ENCODE data around the gene BTD.
"Not testable (repeated sequence)": the region's sequence is repeated elsewhere in the genome, so short reads cannot be mapped to it uniquely, and the experiment has no call there.

The BTD gene

GRCh38 chr3:15578289-15578867 is 23.2 kb upstream of the BTD start:
- peaks cover 29 to 45% of the 10 kb centered on the region in 2 donors for H3K36me3 ChIP-seq (ENCODE audit: control insufficient read depth in 1 of 2, insufficient read depth in 2 of 2, low read length in 2 of 2)

DNA sequence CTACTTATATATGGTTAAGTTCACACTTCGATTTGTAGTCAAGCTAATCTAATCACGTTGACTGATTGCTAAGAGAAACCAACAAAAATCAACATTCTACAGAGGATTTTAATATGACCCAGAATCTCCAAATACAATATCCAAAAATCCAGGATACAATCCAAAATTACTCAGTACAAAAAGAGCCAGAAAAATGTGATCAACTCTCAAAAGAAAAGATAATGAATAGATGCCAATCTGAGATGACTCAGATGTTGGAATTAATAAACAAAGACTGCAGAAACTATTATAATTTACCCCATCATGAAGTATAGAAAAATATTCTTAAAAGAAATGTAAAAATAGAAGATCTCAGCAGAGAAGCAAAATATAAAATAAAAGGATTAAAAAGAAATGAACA is 22.5 kb upstream of the BTD start:
- peaks cover 23 to 39% of the 10 kb centered on the region in 2 donors for H3K36me3 ChIP-seq (ENCODE audit: control insufficient read depth in 1 of 2, insufficient read depth in 2 of 2, low read length in 2 of 2)
- no peak overlapping the region for H3K4me3 ChIP-seq (ENCODE audit: low read depth in 1 of 2, low read length in 2 of 2)
- H3K27me3 ChIP-seq (ENCODE audit: low read depth, low read length): no peaks in the 10 kb centered on the region
- no peaks in the 10 kb centered on the region for H3K4me1 ChIP-seq (ENCODE audit: control insufficient read depth in 1 of 2, insufficient read depth in 2 of 2, low read length in 2 of 2)
- no peaks in the 10 kb centered on the region for H3K9me3 ChIP-seq (ENCODE audit: control insufficient read depth in 1 of 2, low read length in 2 of 2)
- H3K27ac ChIP-seq (ENCODE audit: low read length): no peak overlapping the region

More at GRCh38 chr3:15578289-15578867, 23.2 kb upstream of the BTD start:
- Histone ChIP-seq H3K9me3 (ENCODE audit: control insufficient read depth in 1 of 2, low read length in 2 of 2) (no peaks in the 10 kb centered on the region), H3K4me3 (ENCODE audit: low read depth in 1 of 2, low read length in 2 of 2) (no peak overlapping the region), H3K27me3 (ENCODE audit: low read depth, low read length) (no peaks in the 10 kb centered on the region), H3K27ac (ENCODE audit: low read length) (no peak overlapping the region), H3K4me1 (ENCODE audit: control insufficient read depth in 1 of 2, insufficient read depth in 2 of 2, low read length in 2 of 2) (no peaks in the 10 kb centered on the region)

DNA sequence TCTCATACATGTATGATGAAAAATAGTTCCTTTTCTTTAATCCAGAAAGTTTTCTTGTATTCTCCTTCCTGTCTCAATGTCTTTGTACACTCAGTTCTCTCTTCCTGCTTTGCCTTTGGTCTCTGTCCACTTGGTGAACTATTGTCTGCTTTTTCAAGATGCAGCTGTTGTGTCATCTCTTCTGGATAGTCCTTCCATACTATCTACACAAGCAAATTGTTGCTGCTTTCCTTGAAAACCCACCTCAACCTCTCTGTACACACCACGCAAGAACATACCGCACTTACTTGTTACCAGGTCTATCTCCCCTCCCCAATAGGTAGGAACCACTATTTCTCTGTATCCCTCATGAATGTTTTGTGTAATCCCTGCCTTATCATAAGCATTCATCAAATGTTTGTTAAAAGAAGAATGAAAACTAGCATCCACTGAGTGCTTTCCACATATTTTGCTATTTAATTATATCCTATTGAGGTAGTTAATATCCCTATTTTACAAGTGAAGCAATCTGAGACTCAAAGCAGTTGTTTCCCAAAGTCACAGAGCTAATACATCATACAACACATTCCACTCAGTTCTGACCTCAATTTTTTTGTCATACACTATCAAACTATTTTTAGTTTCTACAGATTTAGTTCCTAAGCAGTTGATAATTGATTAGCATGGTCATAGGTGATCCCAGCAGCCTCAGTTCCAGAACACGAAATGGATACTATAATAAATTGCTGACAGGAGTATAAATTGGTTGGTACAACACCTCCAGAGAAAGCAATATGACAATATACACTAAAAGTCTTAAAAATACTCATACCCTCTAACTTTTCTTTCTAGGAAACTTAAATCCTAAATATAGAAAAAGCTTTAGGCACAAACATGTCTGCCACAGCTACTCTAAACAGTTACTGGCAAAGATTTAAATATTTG is 19.8 kb upstream of the BTD start:
- Histone ChIP-seq H3K27ac (ENCODE audit: low read length) (no peak overlapping the region), H3K27me3 (ENCODE audit: low read depth, low read length) (no peaks in the 10 kb centered on the region), H3K36me3 (ENCODE audit: control insufficient read depth in 1 of 2, insufficient read depth in 2 of 2, low read length in 2 of 2) (peaks cover 30 to 52% of the 10 kb centered on the region in 2 donors), H3K4me1 (ENCODE audit: control insufficient read depth in 1 of 2, insufficient read depth in 2 of 2, low read length in 2 of 2) (no peaks in the 10 kb centered on the region), H3K9me3 (ENCODE audit: control insufficient read depth in 1 of 2, low read length in 2 of 2) (no peaks in the 10 kb centered on the region), H3K4me3 (ENCODE audit: low read depth in 1 of 2, low read length in 2 of 2) (no peak overlapping the region)

GRCh38 chr3:15585111-15585845 is 16.3 kb upstream of the BTD start:
- Histone ChIP-seq H3K27me3 (ENCODE audit: low read depth, low read length) (no peaks in the 10 kb centered on the region), H3K36me3 (ENCODE audit: control insufficient read depth in 1 of 2, insufficient read depth in 2 of 2, low read length in 2 of 2) (peaks cover 41 to 55% of the 10 kb centered on the region in 2 donors), H3K4me1 (ENCODE audit: control insufficient read depth in 1 of 2, insufficient read depth in 2 of 2, low read length in 2 of 2) (no peaks in the 10 kb centered on the region), H3K4me3 (ENCODE audit: low read depth in 1 of 2, low read length in 2 of 2) (no peak overlapping the region), H3K27ac (ENCODE audit: low read length) (no peak overlapping the region), H3K9me3 (ENCODE audit: control insufficient read depth in 1 of 2, low read length in 2 of 2) (no peaks in the 10 kb centered on the region)

- H3K36me3 ChIP-seq (ENCODE audit: control insufficient read depth in 1 of 2, insufficient read depth in 2 of 2, low read length in 2 of 2): peaks cover 18 to 24% of the 10 kb centered on the region in 2 donors
- H3K9me3 ChIP-seq (ENCODE audit: control insufficient read depth in 1 of 2, low read length in 2 of 2): no peaks in the 10 kb centered on the region
- H3K27ac ChIP-seq (ENCODE audit: low read length): no peak overlapping the region
- H3K4me1 ChIP-seq (ENCODE audit: control insufficient read depth in 1 of 2, insufficient read depth in 2 of 2, low read length in 2 of 2): no peaks in the 10 kb centered on the region
- no peak overlapping the region for H3K4me3 ChIP-seq (ENCODE audit: low read depth in 1 of 2, low read length in 2 of 2)
- no peaks in the 10 kb centered on the region for H3K27me3 ChIP-seq (ENCODE audit: low read depth, low read length)
Observed at GRCh38 chr3:15591242-15591641, 10.3 kb upstream of the BTD start.

DNA sequence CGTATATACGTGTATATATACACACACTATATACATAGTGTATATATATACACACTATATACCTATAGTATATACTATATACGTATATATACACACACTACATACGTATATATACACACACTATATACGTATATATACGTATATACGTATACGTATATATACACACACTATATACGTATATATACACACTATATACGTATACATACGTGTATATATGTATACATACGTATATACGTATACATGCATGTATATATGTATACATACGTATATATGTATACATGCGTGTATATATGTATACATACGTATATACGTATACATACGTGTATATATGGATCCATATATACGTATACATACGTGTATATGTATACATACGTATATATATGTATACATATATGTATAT is 9.6 kb upstream of the BTD start:
- Histone ChIP-seq H3K9me3 (ENCODE audit: control insufficient read depth in 1 of 2, low read length in 2 of 2) (no peaks in the 10 kb centered on the region), H3K27ac (ENCODE audit: low read length) (no peak overlapping the region), H3K4me1 (ENCODE audit: control insufficient read depth in 1 of 2, insufficient read depth in 2 of 2, low read length in 2 of 2) (no peaks in the 10 kb centered on the region), H3K4me3 (ENCODE audit: low read depth in 1 of 2, low read length in 2 of 2) (no peak overlapping the region), H3K27me3 (ENCODE audit: low read depth, low read length) (no peaks in the 10 kb centered on the region), H3K36me3 (ENCODE audit: control insufficient read depth in 1 of 2, insufficient read depth in 2 of 2, low read length in 2 of 2) (peaks cover 14 to 20% of the 10 kb centered on the region in 2 donors)

GRCh38 chr3:15592968-15593367 is 8.6 kb upstream of the BTD start:
- no peaks in the 10 kb centered on the region for H3K9me3 ChIP-seq (ENCODE audit: control insufficient read depth in 1 of 2, low read length in 2 of 2)
- no peak overlapping the region for H3K4me3 ChIP-seq (ENCODE audit: low read depth in 1 of 2, low read length in 2 of 2)
- no peaks in the 10 kb centered on the region for H3K4me1 ChIP-seq (ENCODE audit: control insufficient read depth in 1 of 2, insufficient read depth in 2 of 2, low read length in 2 of 2)
- H3K27ac ChIP-seq (ENCODE audit: low read length): no peak overlapping the region
- no peaks in the 10 kb centered on the region for H3K27me3 ChIP-seq (ENCODE audit: low read depth, low read length)
- H3K36me3 ChIP-seq (ENCODE audit: control insufficient read depth in 1 of 2, insufficient read depth in 2 of 2, low read length in 2 of 2): peaks cover 20 to 23% of the 10 kb centered on the region in 2 donors

DNA sequence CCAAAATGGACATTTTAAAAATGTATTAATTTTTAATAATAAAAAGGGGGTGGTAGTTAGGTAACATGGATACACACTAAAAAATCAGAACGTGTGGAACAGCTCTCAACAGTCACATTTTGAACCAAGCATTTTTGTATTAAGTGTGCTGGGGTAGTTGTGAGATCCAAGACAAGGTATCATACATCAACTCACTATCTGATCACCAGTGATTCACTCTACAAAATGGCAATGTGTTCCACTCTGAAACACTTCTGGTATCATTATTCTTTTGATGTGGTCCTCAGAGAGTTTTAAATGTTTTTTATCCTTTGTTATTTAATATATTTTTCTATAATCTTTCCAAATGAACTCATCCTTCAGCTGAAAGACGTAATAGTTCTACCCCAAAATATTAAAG is 5.6 kb upstream of the BTD start:
- H3K4me3 ChIP-seq (ENCODE audit: low read depth in 1 of 2, low read length in 2 of 2): no peak overlapping the region
- H3K9me3 ChIP-seq (ENCODE audit: control insufficient read depth in 1 of 2, low read length in 2 of 2): no peaks in the 10 kb centered on the region
- peaks cover 10 to 11% of the 10 kb centered on the region in 2 donors for H3K4me1 ChIP-seq (ENCODE audit: control insufficient read depth in 1 of 2, insufficient read depth in 2 of 2, low read length in 2 of 2)
- H3K36me3 ChIP-seq (ENCODE audit: control insufficient read depth in 1 of 2, insufficient read depth in 2 of 2, low read length in 2 of 2): peaks cover 16 to 26% of the 10 kb centered on the region in 2 donors
- no peak overlapping the region for H3K27ac ChIP-seq (ENCODE audit: low read length)
- no peaks in the 10 kb centered on the region for H3K27me3 ChIP-seq (ENCODE audit: low read depth, low read length)

DNA sequence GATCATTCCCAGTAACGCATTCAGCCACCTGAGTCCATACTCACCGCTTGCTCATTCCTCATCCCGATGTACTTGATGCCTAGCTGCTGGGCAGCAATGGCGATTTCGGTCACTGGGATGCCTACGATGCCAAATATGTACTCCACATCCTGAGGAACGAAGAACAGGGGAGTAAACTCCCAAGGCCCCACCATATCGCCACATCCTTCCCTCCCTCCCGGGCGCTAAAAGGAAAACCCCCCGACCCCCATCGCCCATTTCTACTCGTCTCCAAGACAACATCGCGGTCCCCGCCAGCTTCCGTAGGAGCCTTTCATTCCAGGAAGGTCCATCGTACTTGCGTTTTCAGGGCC is 523 bp upstream of the BTD start:
- peak overlapping the region; percentile 93 to 100 for H3K4me3 ChIP-seq (ENCODE audit: low read depth in 1 of 2, low read length in 2 of 2)
- H3K27me3 ChIP-seq (ENCODE audit: low read depth, low read length): no peaks in the 10 kb centered on the region
- H3K36me3 ChIP-seq (ENCODE audit: control insufficient read depth in 1 of 2, insufficient read depth in 2 of 2, low read length in 2 of 2): peaks cover 18 to 26% of the 10 kb centered on the region in 2 donors

DNA sequence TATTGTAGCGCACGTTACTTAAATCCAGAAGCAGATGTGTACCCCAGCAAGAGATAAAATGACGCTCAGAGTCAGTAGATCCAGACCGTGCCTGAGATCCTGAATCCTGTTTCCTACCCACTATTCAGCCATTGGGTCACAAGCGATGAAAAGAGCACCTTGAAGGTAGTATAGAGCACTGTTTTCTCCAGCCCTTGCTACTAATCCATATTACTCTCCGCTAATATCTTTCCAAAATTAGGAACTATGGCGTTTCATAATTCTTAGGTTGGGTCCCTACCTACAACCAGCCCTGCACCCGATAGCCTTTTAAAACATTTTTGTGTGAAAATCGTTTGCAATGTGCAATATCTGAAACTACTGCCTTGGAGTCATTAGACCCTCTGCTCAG is 596 bp downstream of the BTD start:
- Histone ChIP-seq H3K9me3 (ENCODE audit: control insufficient read depth in 1 of 2, low read length in 2 of 2) (no peaks in the 10 kb centered on the region), H3K4me3 (ENCODE audit: low read depth in 1 of 2, low read length in 2 of 2) (peak overlapping the region; percentile 93 to 100), H3K27me3 (ENCODE audit: low read depth, low read length) (no peaks in the 10 kb centered on the region), H3K4me1 (ENCODE audit: control insufficient read depth in 1 of 2, insufficient read depth in 2 of 2, low read length in 2 of 2) (peaks cover 15 to 16% of the 10 kb centered on the region in 2 donors), H3K36me3 (ENCODE audit: control insufficient read depth in 1 of 2, insufficient read depth in 2 of 2, low read length in 2 of 2) (peaks cover 18 to 23% of the 10 kb centered on the region in 2 donors), H3K27ac (ENCODE audit: low read length) (peak overlapping the region; percentile 95)

More for the DNA sequence above, 523 bp upstream of the BTD start:
- Histone ChIP-seq H3K4me1 (ENCODE audit: control insufficient read depth in 1 of 2, insufficient read depth in 2 of 2, low read length in 2 of 2) (peaks cover 15 to 16% of the 10 kb centered on the region in 2 donors), H3K27ac (ENCODE audit: low read length) (peak overlapping the region; percentile 95), H3K9me3 (ENCODE audit: control insufficient read depth in 1 of 2, low read length in 2 of 2) (no peaks in the 10 kb centered on the region)

DNA sequence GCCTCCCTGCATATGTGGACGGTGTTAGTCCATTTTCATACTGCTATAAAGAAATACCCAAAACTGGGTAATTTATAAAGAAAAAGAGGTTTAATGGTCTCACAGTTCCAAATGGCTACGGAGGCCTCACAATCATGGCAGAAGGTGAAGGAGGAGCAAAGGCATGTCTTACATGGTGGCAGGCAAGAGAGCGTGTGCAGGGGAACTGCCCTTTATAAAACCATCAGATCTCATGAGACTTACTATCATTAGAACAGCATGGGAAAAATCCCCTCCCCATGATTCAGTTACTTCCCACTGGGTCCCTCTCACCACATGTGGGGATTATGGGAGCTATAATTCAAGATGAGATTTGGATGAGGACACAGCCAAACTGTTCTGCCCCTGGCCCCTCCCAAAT is 1.3 kb downstream of the BTD start:
- Histone ChIP-seq H3K4me3 (ENCODE audit: low read depth in 1 of 2, low read length in 2 of 2) (peak overlapping the region; percentile 93 to 100), H3K4me1 (ENCODE audit: control insufficient read depth in 1 of 2, insufficient read depth in 2 of 2, low read length in 2 of 2) (peaks cover 15 to 16% of the 10 kb centered on the region in 2 donors), H3K36me3 (ENCODE audit: control insufficient read depth in 1 of 2, insufficient read depth in 2 of 2, low read length in 2 of 2) (peaks cover 16 to 18% of the 10 kb centered on the region in 2 donors)
- H3K27ac ChIP-seq (ENCODE audit: low read length); H3K27me3 ChIP-seq (ENCODE audit: low read depth, low read length); H3K9me3 ChIP-seq (ENCODE audit: control insufficient read depth in 1 of 2, low read length in 2 of 2): not testable (repeated sequence)
